Measurements from ENCODE around the gene ZNF582.

DNA sequence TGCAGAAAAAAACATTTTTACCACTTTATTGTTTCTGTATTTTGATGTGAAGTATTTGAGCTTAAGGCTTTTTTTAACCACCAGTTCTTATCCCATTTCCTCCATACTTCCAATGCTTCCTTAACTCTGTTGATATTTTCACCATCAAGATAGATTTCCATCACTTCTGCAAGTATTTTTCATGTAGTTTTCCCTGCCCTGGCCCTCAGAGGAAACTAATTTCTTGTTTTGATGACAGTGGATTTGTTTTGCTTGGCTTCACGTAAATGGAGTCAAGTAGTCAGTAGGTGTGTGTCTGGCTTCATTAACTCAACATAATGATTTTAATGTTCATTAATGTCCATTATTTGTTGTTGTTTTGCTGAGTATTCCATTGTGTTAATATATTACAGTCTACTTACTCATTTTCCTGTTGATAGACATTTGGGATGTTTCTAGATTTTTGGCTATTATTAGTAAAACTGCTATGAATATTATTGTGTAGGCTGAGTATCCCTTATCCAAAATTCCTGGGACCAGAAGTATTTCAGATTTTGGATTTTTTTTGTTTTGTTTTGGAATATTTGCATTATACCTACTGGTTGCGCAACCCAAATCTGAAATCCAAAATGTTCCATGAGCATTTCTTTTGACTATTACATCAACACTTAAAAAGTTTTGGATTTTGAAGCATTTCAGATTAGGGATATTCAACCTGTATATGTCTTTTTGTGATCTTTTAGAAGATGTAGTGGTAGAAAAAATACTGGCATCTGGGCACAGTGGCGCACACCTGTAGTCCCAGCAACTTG is 23.3 kb downstream of the ZNF582 start:
- TF ChIP-seq, protein P1, sequence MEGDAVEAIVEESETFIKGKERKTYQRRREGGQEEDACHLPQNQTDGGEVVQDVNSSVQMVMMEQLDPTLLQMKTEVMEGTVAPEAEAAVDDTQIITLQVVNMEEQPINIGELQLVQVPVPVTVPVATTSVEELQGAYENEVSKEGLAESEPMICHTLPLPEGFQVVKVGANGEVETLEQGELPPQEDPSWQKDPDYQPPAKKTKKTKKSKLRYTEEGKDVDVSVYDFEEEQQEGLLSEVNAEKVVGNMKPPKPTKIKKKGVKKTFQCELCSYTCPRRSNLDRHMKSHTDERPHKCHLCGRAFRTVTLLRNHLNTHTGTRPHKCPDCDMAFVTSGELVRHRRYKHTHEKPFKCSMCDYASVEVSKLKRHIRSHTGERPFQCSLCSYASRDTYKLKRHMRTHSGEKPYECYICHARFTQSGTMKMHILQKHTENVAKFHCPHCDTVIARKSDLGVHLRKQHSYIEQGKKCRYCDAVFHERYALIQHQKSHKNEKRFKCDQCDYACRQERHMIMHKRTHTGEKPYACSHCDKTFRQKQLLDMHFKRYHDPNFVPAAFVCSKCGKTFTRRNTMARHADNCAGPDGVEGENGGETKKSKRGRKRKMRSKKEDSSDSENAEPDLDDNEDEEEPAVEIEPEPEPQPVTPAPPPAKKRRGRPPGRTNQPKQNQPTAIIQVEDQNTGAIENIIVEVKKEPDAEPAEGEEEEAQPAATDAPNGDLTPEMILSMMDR (conservative IDR thresholded peaks at IDR 0.05; ENCODE audit: low read depth, low read length): no peak
- TF ChIP-seq EZH2 (IDR thresholded peaks at IDR 0.05; ENCODE audit: low read length, unreplicated experiment) (no peak), EZH2phosphoT487 (IDR thresholded peaks at IDR 0.05; ENCODE audit: borderline replicate concordance, low read length) (no peak)
